Vagina (tissue), 2 donors: ENCODE data around the gene PCCB. TPM values are rescaled to one million over a fixed set of nuclear protein-coding genes. Genes with fewer than 3 reads are reported as not detected.
"Not testable (repeated sequence)": the region's sequence is repeated elsewhere in the genome, so short reads cannot be mapped to it uniquely, and the experiment has no call there.

Source experiments
- DNase-seq, 2 donors: peaks; one replicate each; pipeline ENCODE4 v3.0.0-alpha.2; 2017; ENCODE audit errors: extremely low spot score in 2 of 2
- H3K27ac ChIP-seq: fragments of 200-600 bp; sonication (generic); one replicate; pipeline ENCODE4 v1.5.1; 2019
- H3K27me3 ChIP-seq: fragments of 200-600 bp; sonication (generic); one replicate; pipeline ENCODE4 v1.5.1; 2019
- H3K36me3 ChIP-seq, 2 donors: fragments of 200-600 bp; sonication (generic); one replicate each; pipeline ENCODE4 v1.5.1; 2017 to 2019
- H3K4me1 ChIP-seq: fragments of 200-600 bp; sonication (generic); one replicate; pipeline ENCODE4 v1.5.1; 2019
- H3K4me3 ChIP-seq, 2 donors: fragments of 200-600 bp; sonication (generic); 1 replicate in 1 of 2; 2 replicates in 1 of 2; pipeline ENCODE4 v1.5.1; 2016 to 2019
- H3K9me3 ChIP-seq: fragments of 200-600 bp; sonication (generic); one replicate; pipeline ENCODE4 v1.5.1; 2019
- CTCF ChIP-seq, 3 experiments: fragments of 450-650 bp in 2 of 3; fragments of 200-600 bp in 1 of 3; sonication (generic) in 1 of 3; IDR thresholded peaks; one replicate each; pipeline ENCODE4 v1.5.1; 2017 to 2019; ENCODE audit warnings: antibody characterized with exemption in 3 of 3, mild to moderate bottlenecking in 2 of 3, moderate library complexity in 2 of 3
- POLR2A ChIP-seq, 2 donors: fragments of 450-650 bp; IDR thresholded peaks; one replicate each; pipeline ENCODE4 v1.6.1; 2017; ENCODE audit warnings: antibody characterized with exemption in 2 of 2, mild to moderate bottlenecking in 2 of 2, moderate library complexity in 2 of 2
- POLR2AphosphoS5 ChIP-seq, 2 donors: sonication (generic); formaldehyde crosslinking; IDR thresholded peaks; one replicate each; pipeline ENCODE4 v1.9.0; 2017; ENCODE audit warnings: antibody characterized with exemption in 2 of 2, mild to moderate bottlenecking in 2 of 2, low read depth in 1 of 2; ENCODE audit not compliant: insufficient read depth in 1 of 2
- intact Hi-C: fragments of 100-400 bp; cut with DNase I; formaldehyde crosslinking; loops from one replicate; pipeline ENCODE4 v1.15.1; 2023
- total RNA-seq: library from RNA; depleted of rRNA; stranded (reverse); fragments of >200 nt; gene quantifications from one replicate; pipeline ENCODE4 v1.2.3, GENCODE V29; 2016

PCCB gene
- total RNA-seq, 1 donor from 2014 or later = 16.7 TPM

- Histone ChIP-seq H3K4me1 (no peaks in the 10 kb centered on the region), H3K36me3 (peaks cover 0 to 15% of the 10 kb centered on the region in 2 donors), H3K27ac (no peak overlapping the region), H3K9me3 (no peaks in the 10 kb centered on the region), H3K27me3 (no peaks in the 10 kb centered on the region), H3K4me3 (no peak overlapping the region)
- no peak for DNase-seq
- intact Hi-C loops = no loop called here
- no peak for TF ChIP-seq CTCF (IDR thresholded peaks at IDR 0.05)
- no peak for TF ChIP-seq POLR2AphosphoS5 (IDR thresholded peaks at IDR 0.05; ENCODE audit: insufficient read depth in 1 of 2, low read depth in 1 of 2)
- no peak for TF ChIP-seq POLR2A (IDR thresholded peaks at IDR 0.05)
These were observed 84.1 kb downstream of the PCCB start for GRCh38 chr3:136334209-136334608.

DNA sequence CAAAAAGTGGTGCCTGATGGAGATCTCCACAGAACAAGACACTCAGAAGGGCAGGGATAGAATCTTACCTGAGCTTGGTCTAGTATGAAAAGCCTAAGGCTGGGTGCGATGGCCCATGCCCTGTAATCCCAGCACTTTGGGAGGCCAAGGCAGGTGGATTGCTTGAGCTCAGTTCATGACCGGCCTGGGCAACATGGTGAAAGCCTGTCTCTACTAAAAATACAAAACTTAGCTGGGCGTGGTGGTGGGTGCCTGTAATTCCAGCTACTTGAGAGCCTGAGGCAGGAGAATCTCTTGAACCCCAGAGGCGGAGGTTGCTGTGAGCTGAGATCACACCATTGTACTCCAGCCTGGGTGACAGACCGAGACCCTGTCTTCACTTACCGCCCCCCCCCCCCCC is 84.6 kb downstream of the PCCB start:
- peaks cover 0 to 17% of the 10 kb centered on the region in 2 donors for H3K36me3 ChIP-seq
- H3K9me3 ChIP-seq, intact Hi-C loops, H3K4me3 ChIP-seq, DNase-seq, H3K27ac ChIP-seq, H3K27me3 ChIP-seq, H3K4me1 ChIP-seq: not testable (repeated sequence)

GRCh38 chr3:136336329-136337100 is 86.4 kb downstream of the PCCB start:
- no peaks in the 10 kb centered on the region for H3K27me3 ChIP-seq
- H3K4me3 ChIP-seq = no peak overlapping the region
- no peaks in the 10 kb centered on the region for H3K9me3 ChIP-seq
- no peak overlapping the region for H3K27ac ChIP-seq
- DNase-seq = no peak
- no peaks in the 10 kb centered on the region for H3K4me1 ChIP-seq
- TF ChIP-seq POLR2AphosphoS5 (IDR thresholded peaks at IDR 0.05; ENCODE audit: insufficient read depth in 1 of 2, low read depth in 1 of 2) = no peak
- TF ChIP-seq CTCF (IDR thresholded peaks at IDR 0.05) = no peak
- TF ChIP-seq POLR2A (IDR thresholded peaks at IDR 0.05) = no peak
- H3K36me3 ChIP-seq = peaks cover 0 to 25% of the 10 kb centered on the region in 2 donors
- intact Hi-C loops = no loop called here

GRCh38 chr3:136343446-136343845 is 93.3 kb downstream of the PCCB start:
- H3K4me1 ChIP-seq = peaks cover 19% of the 10 kb centered on the region
- H3K4me3 ChIP-seq = no peak overlapping the region
- H3K36me3 ChIP-seq = peaks cover 0 to 17% of the 10 kb centered on the region in 2 donors
- no peaks in the 10 kb centered on the region for H3K9me3 ChIP-seq
- TF ChIP-seq POLR2A (IDR thresholded peaks at IDR 0.05) (no peak), POLR2AphosphoS5 (IDR thresholded peaks at IDR 0.05; ENCODE audit: insufficient read depth in 1 of 2, low read depth in 1 of 2) (no peak), CTCF (IDR thresholded peaks at IDR 0.05) (no peak)
- no peak overlapping the region for H3K27ac ChIP-seq
- H3K27me3 ChIP-seq = no peaks in the 10 kb centered on the region
- DNase-seq = no peak
- intact Hi-C loops = no loop called here

DNA sequence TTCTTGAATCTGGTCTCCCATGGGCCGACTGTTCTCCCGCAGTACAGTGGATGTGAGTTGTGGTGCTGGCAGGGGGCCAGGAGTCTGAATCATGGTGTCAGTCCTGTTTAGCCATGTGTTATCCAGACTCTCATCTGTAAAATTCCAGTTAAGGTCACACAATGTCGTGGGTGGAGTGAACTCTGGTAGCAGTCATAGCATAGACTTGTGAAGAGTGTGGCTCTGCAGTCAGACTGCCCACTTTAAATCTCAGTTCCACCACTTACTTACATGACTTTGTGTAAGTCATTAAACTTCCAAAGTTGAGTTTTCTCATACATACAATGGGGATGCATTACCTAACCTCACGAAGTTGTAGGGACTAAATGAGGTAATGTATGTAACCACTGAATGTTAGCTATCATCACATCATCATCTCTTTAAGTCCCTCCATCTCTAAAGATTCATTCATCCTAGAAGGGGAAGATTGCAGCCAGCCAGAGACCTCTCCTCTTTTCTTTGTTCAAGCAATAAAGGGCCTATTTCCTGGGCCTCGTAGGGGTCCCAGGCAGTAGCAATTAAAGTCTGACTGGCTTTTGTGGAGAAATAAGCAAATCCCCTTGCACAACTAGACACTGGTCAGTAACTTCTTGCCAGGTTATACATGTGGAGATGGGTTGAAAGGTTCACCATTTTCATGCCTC is 93.9 kb downstream of the PCCB start:
- intact Hi-C loops = no loop called here
- Histone ChIP-seq H3K4me1 (peaks cover 19% of the 10 kb centered on the region), H3K36me3 (peaks cover 0 to 14% of the 10 kb centered on the region in 2 donors), H3K4me3 (no peak overlapping the region), H3K9me3 (no peaks in the 10 kb centered on the region), H3K27ac (no peak overlapping the region), H3K27me3 (no peaks in the 10 kb centered on the region)
- TF ChIP-seq CTCF (IDR thresholded peaks at IDR 0.05) (no peak), POLR2AphosphoS5 (IDR thresholded peaks at IDR 0.05; ENCODE audit: insufficient read depth in 1 of 2, low read depth in 1 of 2) (peak in 1 of 2 donors; percentile 14), POLR2A (IDR thresholded peaks at IDR 0.05) (no peak)
- DNase-seq = no peak
